ENCODE results near the gene FLYWCH2. TPM values are rescaled to one million over a fixed set of nuclear protein-coding genes. Genes with fewer than 3 reads are reported as not detected.
"Not testable (repeated sequence)": the region's sequence is repeated elsewhere in the genome, so short reads cannot be mapped to it uniquely, and the experiment has no call there.

FLYWCH2 gene
- polyA plus RNA-seq, 1 donor from 2014 or later, result 20.8 TPM

- not testable (repeated sequence) for H3K27me3 Mint-ChIP-seq, H3K4me1 Mint-ChIP-seq, H3K4me3 Mint-ChIP-seq, H3K9me3 Mint-ChIP-seq, H3K27ac Mint-ChIP-seq, H3K36me3 Mint-ChIP-seq
Measured at GRCh38 chr16:2928151-2928550, 45.1 kb downstream of the FLYWCH2 start.

- Mint-ChIP-seq H3K9me3 (no peaks in the 10 kb centered on the region), H3K27me3 (no peaks in the 10 kb centered on the region), H3K4me1 (peaks cover 8 to 10% (median 10%) of the 10 kb centered on the region in 3 donors), H3K4me3 (no peak overlapping the region), H3K36me3 (peaks cover 2% of the 10 kb centered on the region), H3K27ac (no peak overlapping the region)
Measured at GRCh38 chr16:2928796-2929195, 45.8 kb downstream of the FLYWCH2 start.

- Mint-ChIP-seq H3K27me3 (no peaks in the 10 kb centered on the region), H3K4me1 (peaks cover 8 to 10% (median 10%) of the 10 kb centered on the region in 3 donors), H3K4me3 (no peak overlapping the region), H3K36me3 (peaks cover 6% of the 10 kb centered on the region), H3K27ac (no peak overlapping the region), H3K9me3 (no peaks in the 10 kb centered on the region)
Measured at GRCh38 chr16:2929693-2930092, 46.7 kb downstream of the FLYWCH2 start.

DNA sequence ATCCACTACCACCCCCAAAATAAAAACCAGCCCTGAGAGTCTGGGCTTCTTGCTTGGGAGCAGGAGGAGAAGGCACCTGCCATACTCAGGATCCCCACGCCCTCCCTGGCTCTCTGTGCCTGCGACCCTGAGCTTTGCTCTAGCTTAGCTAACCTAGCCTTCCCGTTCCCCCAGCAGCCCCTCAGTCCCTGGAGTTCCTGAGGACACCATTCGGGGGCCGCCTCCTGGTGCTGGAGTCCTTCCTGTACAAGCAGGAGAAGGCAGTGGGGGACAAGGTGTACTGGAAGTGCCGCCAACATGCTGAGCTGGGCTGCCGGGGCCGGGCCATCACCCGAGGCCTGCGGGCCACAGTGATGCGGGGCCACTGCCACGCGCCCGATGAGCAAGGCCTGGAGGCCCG, 47.2 kb downstream of the FLYWCH2 start:
- Mint-ChIP-seq H3K4me1 (peaks cover 8 to 10% (median 10%) of the 10 kb centered on the region in 3 donors), H3K27ac (no peak overlapping the region), H3K9me3 (no peaks in the 10 kb centered on the region), H3K36me3 (peaks cover 7% of the 10 kb centered on the region), H3K4me3 (no peak overlapping the region), H3K27me3 (no peaks in the 10 kb centered on the region)

DNA sequence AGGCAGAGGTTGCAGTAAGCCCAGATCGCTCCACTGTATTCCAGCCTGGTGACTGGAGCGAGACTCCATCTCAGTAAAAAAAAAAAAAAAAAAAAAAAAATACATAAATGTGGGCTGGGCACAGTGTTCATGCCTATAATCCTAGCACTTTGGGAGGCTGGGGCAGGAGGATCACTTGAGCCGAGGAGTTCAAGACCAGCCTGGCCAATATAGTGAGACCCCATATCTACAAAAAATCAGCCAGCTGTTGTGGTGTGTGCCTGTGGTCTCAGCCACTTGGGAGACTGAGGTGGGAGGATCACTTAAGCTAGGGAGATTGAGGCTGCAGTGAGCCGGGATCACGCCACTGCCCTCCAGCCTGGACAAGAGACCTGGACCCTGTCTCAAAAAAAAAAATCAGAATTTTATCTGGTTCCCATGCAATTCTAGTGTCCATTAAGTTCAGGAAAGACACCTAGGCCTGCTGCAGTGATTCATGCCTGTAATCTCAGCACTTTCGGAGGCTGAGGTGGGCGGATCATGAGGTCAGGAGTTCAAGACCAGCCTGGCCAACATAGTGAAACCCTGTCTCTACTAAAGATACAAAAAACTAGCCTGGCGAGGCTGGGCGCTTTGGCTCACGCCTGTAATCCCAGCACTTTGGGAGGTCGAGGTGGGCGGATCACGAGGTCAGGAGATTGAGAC, 48.4 kb downstream of the FLYWCH2 start:
- not testable (repeated sequence) for H3K27me3 Mint-ChIP-seq, H3K27ac Mint-ChIP-seq, H3K4me1 Mint-ChIP-seq

GRCh38 chr16:2933136-2933535, 50.1 kb downstream of the FLYWCH2 start:
- Mint-ChIP-seq H3K36me3 (peaks cover 9% of the 10 kb centered on the region), H3K27ac (no peak overlapping the region), H3K4me1 (no peaks in the 10 kb centered on the region), H3K9me3 (no peaks in the 10 kb centered on the region), H3K27me3 (no peaks in the 10 kb centered on the region), H3K4me3 (no peak overlapping the region)

More for the DNA sequence above, 48.4 kb downstream of the FLYWCH2 start:
- not testable (repeated sequence) for H3K9me3 Mint-ChIP-seq, H3K4me3 Mint-ChIP-seq, H3K36me3 Mint-ChIP-seq

GRCh38 chr16:2933701-2934100, 50.7 kb downstream of the FLYWCH2 start:
- Mint-ChIP-seq H3K4me1 (no peaks in the 10 kb centered on the region), H3K9me3 (no peaks in the 10 kb centered on the region), H3K4me3 (no peak overlapping the region), H3K36me3 (peaks cover 9% of the 10 kb centered on the region), H3K27ac (no peak overlapping the region), H3K27me3 (no peaks in the 10 kb centered on the region)

GRCh38 chr16:2934450-2934849, 51.4 kb downstream of the FLYWCH2 start:
- H3K27me3 Mint-ChIP-seq, result no peaks in the 10 kb centered on the region
- H3K36me3 Mint-ChIP-seq, result peaks cover 10% of the 10 kb centered on the region
- no peak overlapping the region for H3K27ac Mint-ChIP-seq
- no peaks in the 10 kb centered on the region for H3K9me3 Mint-ChIP-seq
- no peaks in the 10 kb centered on the region for H3K4me1 Mint-ChIP-seq
- H3K4me3 Mint-ChIP-seq, result no peak overlapping the region

DNA sequence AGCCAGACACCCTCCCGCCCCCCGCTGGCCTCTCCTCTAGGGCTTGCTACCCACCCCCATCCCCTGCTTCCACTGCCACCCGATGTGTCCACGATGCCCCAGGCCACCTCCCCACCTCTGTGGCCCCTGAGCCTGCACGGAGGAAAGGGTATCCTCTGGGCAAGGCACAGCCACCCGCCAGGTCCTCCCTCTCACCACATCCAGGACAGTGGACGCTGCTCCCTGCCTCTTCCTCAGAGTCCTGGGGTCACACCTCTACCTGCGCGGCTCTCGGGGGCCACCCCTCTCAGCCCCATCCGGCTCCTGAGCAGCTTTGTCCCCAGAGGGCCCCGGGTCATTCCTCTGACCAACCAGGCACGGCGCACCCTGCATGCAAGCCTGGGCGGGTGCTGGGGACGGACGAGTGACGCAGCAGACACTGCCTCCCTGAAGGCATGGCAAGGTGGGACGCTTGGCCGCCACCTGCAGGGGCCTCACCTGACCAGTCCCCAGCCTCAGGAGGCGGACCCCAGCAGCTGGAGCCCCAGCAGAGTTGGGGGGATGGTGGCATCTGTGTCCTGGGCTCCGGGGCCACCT, 53.5 kb downstream of the FLYWCH2 start:
- Mint-ChIP-seq H3K27me3 (no peaks in the 10 kb centered on the region), H3K36me3 (peaks cover 12% of the 10 kb centered on the region), H3K9me3 (no peaks in the 10 kb centered on the region), H3K27ac (no peak overlapping the region), H3K4me1 (peaks cover 0 to 7% (median 0%) of the 10 kb centered on the region in 3 donors), H3K4me3 (no peak overlapping the region)

DNA sequence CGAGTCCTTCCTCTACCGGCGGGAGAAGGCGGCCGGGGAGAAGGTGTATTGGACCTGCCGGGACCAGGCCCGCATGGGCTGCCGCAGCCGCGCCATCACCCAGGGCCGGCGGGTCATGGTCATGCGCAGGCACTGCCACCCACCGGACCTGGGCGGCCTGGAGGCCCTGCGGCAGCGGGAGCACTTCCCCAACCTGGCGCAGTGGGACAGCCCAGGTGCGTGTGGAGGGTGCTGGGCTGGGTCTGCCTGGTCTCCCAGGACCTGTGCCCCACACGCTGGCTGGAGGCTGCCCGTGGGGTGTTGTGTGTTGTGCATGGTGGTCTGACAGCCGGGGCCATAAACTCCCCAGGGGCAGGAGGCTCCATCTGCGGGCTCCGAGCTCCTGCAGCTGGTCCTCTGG, 54.2 kb downstream of the FLYWCH2 start:
- Mint-ChIP-seq H3K4me1 (peaks cover 0 to 11% (median 2%) of the 10 kb centered on the region in 3 donors), H3K36me3 (peaks cover 12% of the 10 kb centered on the region), H3K4me3 (no peak overlapping the region), H3K27ac (no peak overlapping the region), H3K27me3 (no peaks in the 10 kb centered on the region), H3K9me3 (no peaks in the 10 kb centered on the region)

DNA sequence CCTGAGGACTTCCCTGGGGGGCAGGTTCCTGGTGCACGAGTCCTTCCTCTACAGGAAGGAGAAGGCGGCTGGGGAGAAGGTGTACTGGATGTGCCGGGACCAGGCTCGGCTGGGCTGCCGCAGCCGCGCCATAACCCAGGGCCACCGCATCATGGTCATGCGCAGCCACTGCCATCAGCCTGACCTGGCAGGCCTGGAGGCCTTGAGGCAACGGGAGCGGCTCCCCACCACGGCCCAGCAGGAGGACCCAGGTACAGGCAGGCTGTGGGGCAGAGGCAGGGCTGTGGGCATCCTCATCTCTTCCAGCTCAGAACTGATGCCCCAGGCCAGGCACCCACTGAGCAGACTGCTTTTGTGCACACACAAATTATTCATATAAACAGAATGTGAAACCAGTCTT, 55.2 kb downstream of the FLYWCH2 start:
- Mint-ChIP-seq H3K9me3 (no peaks in the 10 kb centered on the region), H3K27me3 (no peaks in the 10 kb centered on the region), H3K4me3 (no peak overlapping the region), H3K36me3 (peaks cover 11% of the 10 kb centered on the region), H3K27ac (no peak overlapping the region), H3K4me1 (peaks cover 0 to 13% (median 5%) of the 10 kb centered on the region in 3 donors)

GRCh38 chr16:2939968-2940367, 57.0 kb downstream of the FLYWCH2 start:
- Mint-ChIP-seq H3K36me3 (peaks cover 8% of the 10 kb centered on the region), H3K4me3 (no peak overlapping the region), H3K9me3 (no peaks in the 10 kb centered on the region), H3K27me3 (no peaks in the 10 kb centered on the region), H3K27ac (no peak overlapping the region), H3K4me1 (peaks cover 0 to 13% (median 5%) of the 10 kb centered on the region in 3 donors)

- Mint-ChIP-seq H3K4me1 (peaks cover 0 to 13% (median 5%) of the 10 kb centered on the region in 3 donors), H3K27me3 (no peaks in the 10 kb centered on the region), H3K27ac (peak overlapping the region in 1 of 3 donors; percentile 65), H3K36me3 (peaks cover 6% of the 10 kb centered on the region), H3K9me3 (no peaks in the 10 kb centered on the region), H3K4me3 (no peak overlapping the region)
Measured at GRCh38 chr16:2942045-2942444, 59.0 kb downstream of the FLYWCH2 start.

DNA sequence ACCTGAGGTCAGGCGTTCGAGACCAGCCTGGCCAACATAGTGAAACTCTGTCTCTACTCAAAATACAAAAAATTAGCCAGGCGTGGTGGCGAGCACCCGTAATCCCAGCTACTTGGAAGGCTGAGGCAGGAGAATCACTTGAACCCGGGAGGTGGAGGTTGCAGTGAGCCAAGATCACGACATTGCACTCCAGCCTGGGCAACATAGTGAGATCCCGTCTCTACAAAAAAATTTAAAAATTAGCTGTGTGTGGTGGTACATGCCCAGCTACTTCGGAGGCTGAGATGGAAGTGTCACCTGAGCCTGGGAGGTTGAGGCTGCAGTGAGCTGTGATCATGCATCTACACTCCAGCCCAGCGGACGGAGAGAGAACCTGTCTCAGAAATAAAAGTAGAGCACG, 60.7 kb downstream of the FLYWCH2 start:
- not testable (repeated sequence) for H3K4me3 Mint-ChIP-seq, H3K9me3 Mint-ChIP-seq, H3K27me3 Mint-ChIP-seq, H3K36me3 Mint-ChIP-seq, H3K27ac Mint-ChIP-seq
- peaks cover 0 to 13% (median 5%) of the 10 kb centered on the region in 3 donors for H3K4me1 Mint-ChIP-seq

DNA sequence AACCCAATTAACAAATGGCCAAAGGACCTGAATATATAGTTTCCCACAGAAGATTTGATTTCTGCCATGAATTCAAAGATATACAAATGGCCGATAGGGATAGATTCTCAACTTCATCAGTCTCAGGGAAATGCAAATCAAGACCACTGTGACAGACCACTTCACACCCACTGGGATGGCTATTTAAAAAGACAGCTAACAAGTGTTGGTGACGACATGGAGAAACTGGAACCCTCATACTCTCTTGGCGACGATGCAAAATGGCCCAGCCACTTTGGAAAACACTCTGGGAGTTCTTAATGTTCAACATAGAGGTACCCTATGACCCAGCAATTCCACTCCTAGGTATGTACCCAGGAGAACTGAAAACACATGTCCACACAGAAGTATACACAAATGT, 63.6 kb downstream of the FLYWCH2 start:
- Mint-ChIP-seq H3K4me1 (peaks cover 0 to 5% (median 5%) of the 10 kb centered on the region in 3 donors), H3K4me3 (no peak overlapping the region), H3K9me3 (no peaks in the 10 kb centered on the region), H3K27me3 (no peaks in the 10 kb centered on the region), H3K27ac (no peak overlapping the region), H3K36me3 (peaks cover 3% of the 10 kb centered on the region)

Measured in IgD-negative memory B cell (primary cell).